ENCODE measurements around the gene GTF2H1. TPM values are rescaled to one million over a fixed set of nuclear protein-coding genes. Genes with fewer than 3 reads are reported as not detected.

GTF2H1 gene
- polyA plus RNA-seq, 1 experiment: 53.2 TPM

- Histone ChIP-seq H3K4me3 (ENCODE audit: low read depth, low read length) (no peak overlapping the region), H3K27ac (ENCODE audit: low read depth, low read length) (no peak overlapping the region), H3K9me3 (ENCODE audit: control insufficient read depth, insufficient read depth, low read length) (no peaks in the 10 kb centered on the region), H3K27me3 (ENCODE audit: control insufficient read depth, insufficient read depth, low read length) (no peaks in the 10 kb centered on the region)
- ChIA-PET CTCF (interaction anchor here (1.5 kb wide), 1 partner anchor 171 kb away, joined by 4 read pairs; no protein-coding TSS in a partner anchor), POLR2A (no interaction called here)
- no peak for DNase-seq (ENCODE audit: low read depth, low spot score)
- no peak for TF ChIP-seq CTCF (IDR thresholded peaks at IDR 0.05; ENCODE audit: low read depth, low read length)
These were observed 36.5 kb upstream of the GTF2H1 start for GRCh38 chr11:18285841-18286240.

- no peak for DNase-seq (ENCODE audit: low read depth, low spot score)
- no peaks in the 10 kb centered on the region for H3K9me3 ChIP-seq (ENCODE audit: control insufficient read depth, insufficient read depth, low read length)
- no peaks in the 10 kb centered on the region for H3K27me3 ChIP-seq (ENCODE audit: control insufficient read depth, insufficient read depth, low read length)
- ChIA-PET CTCF (interaction anchor here (0.6 to 1.4 kb wide), 2 partner anchors 174 to 205 kb away, joined by 3 read pairs; no protein-coding TSS in a partner anchor), POLR2A (no interaction called here)
- H3K27ac ChIP-seq (ENCODE audit: low read depth, low read length): no peak overlapping the region
- TF ChIP-seq CTCF (IDR thresholded peaks at IDR 0.05; ENCODE audit: low read depth, low read length): no peak
- H3K4me3 ChIP-seq (ENCODE audit: low read depth, low read length): no peak overlapping the region
These were observed 33.5 kb upstream of the GTF2H1 start for GRCh38 chr11:18288911-18289310.

GRCh38 chr11:18294862-18295261 lies 27.5 kb upstream of the GTF2H1 start:
- POLR2A ChIA-PET: no interaction called here

GRCh38 chr11:18295316-18295715 lies 27.1 kb upstream of the GTF2H1 start:
- H3K27me3 ChIP-seq (ENCODE audit: control insufficient read depth, insufficient read depth, low read length): no peaks in the 10 kb centered on the region
- no peaks in the 10 kb centered on the region for H3K9me3 ChIP-seq (ENCODE audit: control insufficient read depth, insufficient read depth, low read length)
- TF ChIP-seq CTCF (IDR thresholded peaks at IDR 0.05; ENCODE audit: low read depth, low read length): no peak
- no peak for DNase-seq (ENCODE audit: low read depth, low spot score)
- ChIA-PET CTCF (no interaction called here), POLR2A (no interaction called here)
- no peak overlapping the region for H3K27ac ChIP-seq (ENCODE audit: low read depth, low read length)
- H3K4me3 ChIP-seq (ENCODE audit: low read depth, low read length): no peak overlapping the region

More at GRCh38 chr11:18294862-18295261, 27.5 kb upstream of the GTF2H1 start:
- DNase-seq (ENCODE audit: low read depth, low spot score): no peak
- Histone ChIP-seq H3K27me3 (ENCODE audit: control insufficient read depth, insufficient read depth, low read length) (no peaks in the 10 kb centered on the region), H3K27ac (ENCODE audit: low read depth, low read length) (no peak overlapping the region), H3K9me3 (ENCODE audit: control insufficient read depth, insufficient read depth, low read length) (no peaks in the 10 kb centered on the region), H3K4me3 (ENCODE audit: low read depth, low read length) (no peak overlapping the region)
- no peak for TF ChIP-seq CTCF (IDR thresholded peaks at IDR 0.05; ENCODE audit: low read depth, low read length)
- CTCF ChIA-PET: no interaction called here

GRCh38 chr11:18299721-18300120 lies 22.6 kb upstream of the GTF2H1 start:
- CTCF ChIA-PET: no interaction called here
- no peak for DNase-seq (ENCODE audit: low read depth, low spot score)
- POLR2A ChIA-PET: no interaction called here
- Histone ChIP-seq H3K9me3 (ENCODE audit: control insufficient read depth, insufficient read depth, low read length) (no peaks in the 10 kb centered on the region), H3K27ac (ENCODE audit: low read depth, low read length) (no peak overlapping the region), H3K4me3 (ENCODE audit: low read depth, low read length) (no peak overlapping the region), H3K27me3 (ENCODE audit: control insufficient read depth, insufficient read depth, low read length) (no peaks in the 10 kb centered on the region)
- no peak for TF ChIP-seq CTCF (IDR thresholded peaks at IDR 0.05; ENCODE audit: low read depth, low read length)
